ENCODE measurements around the gene CNGA3.
A peak's percentile ranks its signal among the peaks of the same experiment; 100 is the strongest.
"Not testable (repeated sequence)": the region's sequence is repeated elsewhere in the genome, so short reads cannot be mapped to it uniquely, and the experiment has no call there.

CNGA3 gene

DNA sequence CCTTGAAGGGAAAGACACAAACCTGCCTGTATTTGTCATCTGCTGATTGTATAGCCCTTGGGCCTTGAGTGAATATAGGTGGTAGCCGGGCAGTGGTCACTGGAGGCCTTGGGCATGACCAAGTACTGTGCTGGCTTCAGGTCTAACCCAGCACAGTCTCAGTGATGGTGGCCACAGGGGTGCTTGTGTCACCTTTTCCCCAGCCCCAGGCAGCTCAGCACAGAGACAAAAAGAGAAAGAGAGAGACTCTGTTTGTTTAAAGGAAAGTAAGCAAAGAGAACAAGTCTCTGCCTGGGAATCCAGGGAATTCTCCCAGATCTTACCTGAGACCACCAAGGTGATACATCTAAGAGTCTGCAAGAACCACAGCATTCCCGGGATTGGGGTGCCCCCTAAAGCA lies 59.0 kb downstream of the CNGA3 start:
- no peak for DNase-seq

DNA sequence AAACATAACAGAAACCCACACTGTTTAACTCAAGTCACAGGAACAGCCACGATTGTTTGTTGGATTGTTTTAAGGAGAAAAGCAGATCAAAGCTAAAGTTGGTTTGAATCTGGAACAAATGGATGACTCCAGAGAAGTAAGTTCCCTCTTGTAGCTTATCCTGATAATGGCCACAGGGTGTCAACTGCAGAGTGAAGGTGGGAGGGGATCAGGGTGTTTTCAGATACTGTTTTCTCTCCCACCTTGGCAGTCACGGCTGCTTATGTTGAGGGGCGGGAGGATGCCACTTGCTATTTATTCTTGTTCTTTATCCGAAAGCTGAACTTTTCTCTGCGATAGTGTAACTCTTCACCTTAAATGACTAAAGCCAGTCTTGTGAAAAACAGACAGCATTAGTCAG lies 61.9 kb downstream of the CNGA3 start:
- DNase-seq: no peak

GRCh38 chr2:98412751-98413458 lies 66.6 kb downstream of the CNGA3 start:
- DNase-seq: peak; percentile 13

DNA sequence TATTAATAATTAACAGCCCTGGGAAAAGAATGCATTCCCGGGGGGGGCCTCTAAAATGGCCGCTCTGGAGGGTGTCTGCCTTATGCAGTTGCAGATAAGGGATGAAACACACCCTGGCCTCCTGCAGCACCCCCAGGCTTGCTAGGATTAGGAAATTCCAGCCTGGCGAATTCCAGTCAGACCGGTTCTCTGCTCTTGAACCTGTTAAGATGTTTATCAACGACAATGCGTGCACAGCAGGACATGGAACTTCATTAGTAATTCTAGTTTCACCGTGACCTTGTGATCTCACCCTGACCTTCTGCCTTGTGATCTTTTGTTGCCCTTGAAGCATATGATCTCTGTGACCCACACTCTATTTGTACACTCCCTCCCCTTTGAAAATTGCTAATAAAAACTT lies 68.0 kb downstream of the CNGA3 start:
- DNase-seq: not testable (repeated sequence)

DNA sequence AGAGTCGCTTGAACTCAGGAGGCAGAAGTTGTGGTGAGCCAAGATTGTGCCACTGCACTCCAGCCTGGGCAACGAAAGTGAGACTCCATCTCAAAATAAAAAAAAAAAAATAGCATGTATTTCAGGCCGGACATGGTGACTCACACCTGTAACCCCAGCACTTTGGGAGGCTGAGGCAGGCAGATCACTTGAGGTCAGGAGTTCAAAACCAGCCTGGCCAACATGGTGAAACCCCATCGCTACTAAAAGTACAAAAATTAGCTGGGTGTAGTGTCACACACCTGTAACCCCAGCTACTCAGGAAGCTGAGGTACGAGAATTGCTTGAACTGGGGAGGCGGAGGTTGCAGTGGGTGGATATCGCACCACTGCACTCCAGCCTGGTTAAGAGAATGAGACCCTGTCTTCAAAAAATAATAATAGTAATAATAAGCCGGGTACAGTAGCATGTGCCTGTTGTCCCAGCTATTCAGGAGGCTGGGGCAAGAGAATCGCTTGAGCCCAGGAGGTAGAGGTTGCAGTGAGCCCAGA lies 69.5 kb downstream of the CNGA3 start:
- DNase-seq: not testable (repeated sequence)

- DNase-seq: no peak
These were observed 70.3 kb downstream of the CNGA3 start for GRCh38 chr2:98416383-98417159.

DNA sequence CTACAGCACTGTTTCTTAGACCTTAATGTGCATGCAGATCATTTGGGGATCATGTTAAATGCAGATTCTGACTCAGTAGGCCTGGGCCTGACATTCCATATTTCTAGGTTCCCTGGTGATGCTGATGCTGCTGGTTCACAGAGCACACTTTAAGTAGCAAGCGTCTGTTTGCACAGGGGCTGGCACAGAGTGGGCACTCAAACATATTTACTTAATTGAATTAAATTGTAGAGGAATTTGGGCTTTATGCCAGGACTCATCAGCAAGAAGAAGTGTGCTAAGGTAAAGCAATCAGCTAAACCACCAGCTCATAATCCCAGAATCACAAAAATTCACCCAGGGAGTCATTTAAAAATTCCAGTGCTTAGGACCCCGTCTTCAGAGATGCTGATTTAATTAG lies 73.3 kb downstream of the CNGA3 start:
- no peak for DNase-seq

DNA sequence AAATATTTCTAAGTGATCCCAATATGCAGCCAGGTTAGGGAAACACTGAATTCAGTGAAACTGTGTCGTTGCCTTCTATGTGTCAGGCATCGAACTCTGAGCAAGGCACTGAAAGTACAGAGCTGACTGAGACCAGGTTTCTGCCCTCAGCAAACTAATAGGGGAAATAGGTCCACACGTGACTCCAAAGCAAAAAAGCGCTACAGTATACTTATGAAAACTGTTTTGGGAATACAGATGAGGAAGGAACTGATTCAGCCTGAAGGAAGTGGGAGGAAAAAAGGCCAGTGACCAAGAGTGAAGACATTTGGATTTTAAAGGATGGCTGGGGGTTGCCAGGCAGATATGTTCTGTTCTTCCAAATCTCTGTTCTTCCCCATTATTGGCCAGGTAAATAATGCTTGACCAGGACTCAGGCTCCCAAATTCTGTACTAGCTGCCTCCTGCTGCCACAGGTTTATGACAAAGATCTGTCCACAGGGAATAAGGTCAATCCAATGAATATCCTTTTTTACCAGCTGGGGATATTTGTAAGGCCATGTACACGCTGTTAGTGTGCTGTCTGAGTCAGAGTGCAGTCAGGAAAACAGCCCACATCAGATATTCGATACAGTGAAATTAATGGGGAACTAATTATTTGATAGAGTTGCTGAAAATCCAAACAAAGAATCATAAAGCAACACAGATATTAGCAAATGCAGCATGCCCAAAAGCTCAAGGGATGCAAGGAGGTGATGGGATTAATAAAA lies 73.9 kb downstream of the CNGA3 start:
- DNase-seq: no peak

GRCh38 chr2:98422449-98422848 lies 76.2 kb downstream of the CNGA3 start:
- no peak for DNase-seq

- DNase-seq: no peak
These were observed 80.5 kb downstream of the CNGA3 start for GRCh38 chr2:98426771-98427170.

DNA sequence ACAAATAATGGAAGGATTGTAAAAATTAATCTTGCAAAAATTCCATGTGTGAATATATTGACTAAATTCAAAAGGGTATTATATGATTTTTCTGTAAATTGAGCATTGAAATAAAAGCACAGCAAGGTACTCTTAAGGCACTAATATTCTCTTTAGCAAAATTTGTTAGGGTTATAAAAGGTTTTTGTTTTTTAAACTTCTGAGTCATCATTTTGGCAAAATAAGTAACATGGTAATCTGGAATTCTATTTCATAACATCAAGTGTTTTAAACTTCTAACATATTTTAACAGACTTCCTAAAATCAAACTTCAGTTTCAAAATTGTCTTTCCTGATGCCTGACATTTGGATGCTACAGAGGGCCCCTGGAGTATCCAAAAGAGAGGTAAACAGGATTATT lies 85.9 kb downstream of the CNGA3 start:
- DNase-seq: no peak

DNA sequence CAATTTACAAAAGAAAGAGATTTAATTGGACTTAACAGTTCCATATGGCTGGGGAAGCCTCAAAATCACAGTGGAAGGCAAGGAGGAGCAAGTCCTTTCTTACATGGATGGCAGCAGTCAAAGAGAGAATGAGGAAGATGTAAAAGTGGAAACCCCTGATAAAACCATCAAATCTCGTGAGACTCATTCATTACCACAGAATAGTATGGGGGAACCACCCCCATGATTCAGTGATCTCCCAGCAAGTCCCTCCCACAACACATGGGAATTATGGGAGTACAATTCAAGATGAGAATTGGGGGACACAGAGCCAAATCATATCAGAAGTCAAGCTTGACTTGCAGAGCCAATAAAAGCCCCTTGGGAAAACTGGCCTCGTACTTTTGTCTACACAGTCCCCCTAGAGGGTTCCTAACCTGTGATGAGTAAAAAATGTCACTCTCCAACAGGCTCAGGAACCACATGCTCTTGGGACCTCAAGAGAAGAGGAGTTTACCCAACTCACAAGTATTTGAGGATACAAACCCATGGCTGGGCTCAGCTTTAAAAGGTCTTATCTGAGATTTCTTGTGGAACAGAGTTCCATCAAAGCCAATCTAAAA lies 87.2 kb downstream of the CNGA3 start:
- no peak for DNase-seq

GRCh38 chr2:98434492-98434891 lies 88.2 kb downstream of the CNGA3 start:
- DNase-seq: no peak

DNA sequence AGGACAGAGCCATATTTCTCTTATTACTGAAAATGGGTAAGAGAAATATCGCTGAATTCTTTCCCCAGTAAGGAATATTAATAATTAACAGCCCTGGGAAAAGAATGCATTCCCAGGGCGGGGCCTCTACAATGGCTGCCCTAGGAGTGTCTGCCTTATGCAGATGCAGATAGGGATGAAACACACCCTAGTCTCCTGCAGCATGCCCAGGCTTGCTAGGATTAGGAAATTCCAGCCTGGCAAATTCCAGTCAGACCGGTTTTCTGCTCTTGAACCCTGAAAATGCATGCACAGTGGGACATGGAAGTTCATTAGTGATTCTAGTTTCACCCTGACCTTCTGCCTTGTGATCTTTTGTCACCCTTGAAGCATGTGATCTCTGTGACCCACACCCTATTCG lies 89.4 kb downstream of the CNGA3 start:
- DNase-seq: not testable (repeated sequence)

GRCh38 chr2:98436734-98437133 lies 90.5 kb downstream of the CNGA3 start:
- no peak for DNase-seq

DNA sequence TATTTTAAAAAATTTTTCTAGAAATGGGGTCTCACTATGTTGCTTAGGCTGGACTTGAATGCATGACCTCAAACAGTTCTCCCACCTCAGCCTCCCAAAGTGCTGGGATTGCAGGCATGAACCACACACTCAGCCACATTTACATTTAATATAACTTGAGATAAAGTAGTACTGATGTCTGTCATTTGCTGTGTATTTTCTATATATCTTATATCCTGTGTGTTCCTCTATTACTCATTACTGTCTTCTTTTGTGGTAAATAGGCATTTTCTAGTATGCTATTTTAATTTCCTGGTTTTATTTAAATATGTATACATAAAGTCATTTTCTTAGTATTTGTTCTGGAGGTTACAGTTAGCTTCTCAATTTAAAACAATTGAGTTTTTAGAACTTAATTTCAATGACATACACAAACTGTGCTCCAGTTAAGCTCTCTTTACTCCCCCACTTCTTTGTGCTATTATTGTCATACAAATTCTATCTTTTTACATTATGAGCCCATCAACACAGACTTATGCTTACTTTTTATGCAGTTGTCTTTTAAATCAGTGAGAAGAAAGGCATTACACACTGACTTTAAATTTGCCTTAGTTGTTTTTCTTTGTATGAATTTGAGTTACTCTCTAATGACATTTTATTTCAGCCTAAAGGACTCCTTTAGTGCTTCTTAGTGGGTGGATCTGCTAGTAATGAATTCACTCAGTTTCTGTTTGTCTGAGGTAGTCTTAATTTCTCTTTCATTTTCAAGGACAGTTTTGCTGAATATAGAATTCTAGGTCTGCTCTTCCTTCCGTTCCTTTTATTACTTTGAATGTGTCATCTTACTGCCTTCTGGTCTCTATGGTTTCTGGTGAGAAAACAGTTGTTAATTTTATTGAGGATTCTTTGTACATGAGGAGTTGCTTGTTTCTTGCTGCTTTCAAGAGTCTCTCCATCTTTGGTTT lies 92.2 kb downstream of the CNGA3 start:
- no peak for DNase-seq

- no peak for DNase-seq
These were observed 95.6 kb downstream of the CNGA3 start for GRCh38 chr2:98441706-98442450.

DNA sequence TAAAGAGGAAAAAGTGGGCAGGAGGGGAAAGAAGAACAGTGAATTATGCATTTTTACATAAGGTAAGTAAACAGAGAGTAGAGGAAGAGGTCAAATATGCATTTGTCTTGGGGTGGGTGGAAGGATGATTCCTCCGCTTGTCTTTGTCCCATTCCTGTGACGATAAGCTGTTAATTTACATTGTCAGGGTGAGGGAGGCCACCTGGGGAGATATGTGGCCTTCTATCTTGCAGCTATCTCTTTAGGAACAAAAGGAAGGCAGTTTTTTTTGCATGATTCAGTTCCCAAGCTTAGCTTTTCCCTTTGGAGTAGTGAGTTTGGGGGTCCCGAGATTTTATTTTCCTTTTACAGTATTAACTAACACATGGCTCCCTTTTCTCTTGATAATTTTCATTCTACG lies 96.2 kb downstream of the CNGA3 start:
- DNase-seq: no peak

GRCh38 chr2:98444436-98445176 lies 98.3 kb downstream of the CNGA3 start, which contains the start of gene INPP4A:
INPP4A (plus strand) TSS chr2:98444858; CDS start chr2:98520049, 75,191 bp downstream.
- DNase-seq: peak; percentile 81

DNA sequence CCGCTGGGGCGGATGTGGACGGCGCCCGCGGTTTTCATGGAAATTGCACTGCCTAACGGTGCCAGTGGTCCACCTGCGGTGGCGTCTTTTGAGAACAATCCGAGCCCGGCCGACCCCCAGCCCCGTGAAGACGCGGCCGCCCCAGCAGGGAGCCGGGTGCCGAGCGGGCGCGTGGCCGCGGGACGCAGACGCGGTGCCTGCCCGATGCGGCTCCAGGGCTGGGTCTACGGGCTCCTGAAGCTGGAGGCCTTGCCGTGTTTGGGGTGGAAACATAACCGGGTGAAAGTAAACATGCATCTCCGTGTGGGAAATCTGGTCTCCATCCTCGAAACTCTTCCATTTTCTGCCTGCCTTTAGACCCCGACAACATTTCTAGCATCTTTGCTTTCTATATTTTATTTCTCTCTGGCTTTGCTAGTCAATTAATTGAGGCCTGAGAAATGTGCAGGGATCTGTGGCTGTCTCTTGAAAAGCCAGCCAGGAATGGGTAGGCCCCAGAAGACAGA lies 99.0 kb downstream of the CNGA3 start:
- DNase-seq: no peak
